Thyroid gland (tissue), 4 donors: ENCODE measurements around the gene GLIPR2.

Experiments
- CTCF ChIP-seq, 6 experiments: fragments of 200-600 bp in 3 of 6; fragments of 450-650 bp in 3 of 6; sonication (generic) in 3 of 6; IDR thresholded peaks; one replicate each; pipeline ENCODE4 v1.5.1; 2016 to 2019; ENCODE audit warnings: antibody characterized with exemption in 6 of 6, mild to moderate bottlenecking in 2 of 6, inconsistent platforms in 1 of 6, moderate library complexity in 1 of 6
- POLR2A ChIP-seq, 2 donors: fragments of 450-650 bp; IDR thresholded peaks; one replicate each; pipeline ENCODE4 v1.6.1; 2017; ENCODE audit warnings: antibody characterized with exemption in 2 of 2, mild to moderate bottlenecking in 2 of 2, moderate library complexity in 1 of 2

- TF ChIP-seq POLR2A (IDR thresholded peaks at IDR 0.05): no peak
- no peak for TF ChIP-seq CTCF (IDR thresholded peaks at IDR 0.05)
These were observed 18.3 kb upstream of the GLIPR2 start for GRCh38 chr9:36118201-36118600.
